ENCODE measurements around the gene JUNB. TPM values are rescaled to one million over a fixed set of nuclear protein-coding genes. Genes with fewer than 3 reads are reported as not detected.

The JUNB gene
- total and polyA plus RNA-seq, 2 of the 13 experiments (the other 11 are each of a cell fraction or from before 2014, with no cell fraction given), result 7.7 to 8.2 TPM

DNA sequence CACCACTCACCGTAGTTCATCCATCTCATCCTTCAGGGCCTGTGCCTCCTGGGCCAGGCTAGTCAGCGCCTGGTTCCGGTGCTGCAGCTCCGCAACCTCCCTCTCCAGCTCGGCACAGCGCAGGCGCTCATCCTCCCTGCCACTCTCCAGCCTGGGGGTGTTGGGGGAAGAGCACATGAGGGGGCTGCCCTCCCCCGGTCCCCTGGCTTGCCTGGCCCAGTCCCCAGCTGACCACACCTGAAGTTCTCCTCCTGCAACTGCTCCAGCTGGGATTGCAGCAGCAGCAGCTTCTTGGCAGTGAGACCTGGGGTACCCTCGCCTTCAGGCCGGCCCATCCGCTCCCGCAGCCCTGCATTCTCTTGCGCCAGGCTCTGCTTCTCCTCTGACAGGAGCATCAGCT is 20.4 kb upstream of the JUNB start:
- no peaks in the 10 kb centered on the region for H3K9me3 ChIP-seq (ENCODE audit: low read length)
- CTCF ChIA-PET (ENCODE audit: low intra/inter-chr PET ratio, low total read pairs), result no interaction called here

More for the DNA sequence above, 20.4 kb upstream of the JUNB start:
- intact Hi-C loops (cut with micrococcal nuclease; ENCODE audit: unreplicated experiment) (no loop called here), in situ Hi-C loops (cut with HindIII; ENCODE audit: extremely low pct_ligation_motif_present, low pct_unique_long_range_greater_than_20kb) (loop anchor here (5.0 kb wide), 1 partner anchor 66 kb away; the partner anchor contains the start of gene MAST1)
- TF ChIP-seq AGO2 (optimal IDR thresholded peaks at IDR 0.05; ENCODE audit: low read depth, low read length) (no peak), ZFP1 (CRISPR knock-in tag; IDR thresholded peaks at IDR 0.05) (no peak), ZNF33A (CRISPR knock-in tag; IDR thresholded peaks at IDR 0.05; ENCODE audit: borderline replicate concordance) (no peak), ZBTB8A (CRISPR knock-in tag; IDR thresholded peaks at IDR 0.05; ENCODE audit: borderline replicate concordance, low read depth) (no peak), MTA1 (CRISPR knock-in tag; IDR thresholded peaks at IDR 0.05; ENCODE audit: borderline replicate concordance) (no peak), YEATS4 (CRISPR knock-in tag; IDR thresholded peaks at IDR 0.05; ENCODE audit: borderline replicate concordance) (no peak), SMYD3 (CRISPR knock-in tag; IDR thresholded peaks at IDR 0.05) (no peak), GABPA (IDR thresholded peaks at IDR 0.05; ENCODE audit: low read depth, low read length) (no peak), GABPA (CRISPR knock-in tag; IDR thresholded peaks at IDR 0.05; ENCODE audit: low read depth) (no peak), ZNF343 (CRISPR knock-in tag; IDR thresholded peaks at IDR 0.05) (no peak), CCAR2 (optimal IDR thresholded peaks at IDR 0.05; ENCODE audit: low read depth, low read length) (no peak), SIN3B (IDR thresholded peaks at IDR 0.05; ENCODE audit: low read length) (no peak), TOPORS (CRISPR knock-in tag; IDR thresholded peaks at IDR 0.05) (no peak), ZNF251 (CRISPR knock-in tag; IDR thresholded peaks at IDR 0.05) (no peak), ZNF446 (CRISPR knock-in tag; IDR thresholded peaks at IDR 0.05) (no peak)
- TF ChIP-seq, protein P1, sequence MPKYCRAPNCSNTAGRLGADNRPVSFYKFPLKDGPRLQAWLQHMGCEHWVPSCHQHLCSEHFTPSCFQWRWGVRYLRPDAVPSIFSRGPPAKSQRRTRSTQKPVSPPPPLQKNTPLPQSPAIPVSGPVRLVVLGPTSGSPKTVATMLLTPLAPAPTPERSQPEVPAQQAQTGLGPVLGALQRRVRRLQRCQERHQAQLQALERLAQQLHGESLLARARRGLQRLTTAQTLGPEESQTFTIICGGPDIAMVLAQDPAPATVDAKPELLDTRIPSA (CRISPR knock-in tag; IDR thresholded peaks at IDR 0.05; ENCODE audit: borderline replicate concordance), result no peak
- TF ChIP-seq, protein P2, sequence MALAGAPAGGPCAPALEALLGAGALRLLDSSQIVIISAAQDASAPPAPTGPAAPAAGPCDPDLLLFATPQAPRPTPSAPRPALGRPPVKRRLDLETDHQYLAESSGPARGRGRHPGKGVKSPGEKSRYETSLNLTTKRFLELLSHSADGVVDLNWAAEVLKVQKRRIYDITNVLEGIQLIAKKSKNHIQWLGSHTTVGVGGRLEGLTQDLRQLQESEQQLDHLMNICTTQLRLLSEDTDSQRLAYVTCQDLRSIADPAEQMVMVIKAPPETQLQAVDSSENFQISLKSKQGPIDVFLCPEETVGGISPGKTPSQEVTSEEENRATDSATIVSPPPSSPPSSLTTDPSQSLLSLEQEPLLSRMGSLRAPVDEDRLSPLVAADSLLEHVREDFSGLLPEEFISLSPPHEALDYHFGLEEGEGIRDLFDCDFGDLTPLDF (CRISPR knock-in tag; IDR thresholded peaks at IDR 0.05), result no peak
- TF ChIP-seq, protein P3, sequence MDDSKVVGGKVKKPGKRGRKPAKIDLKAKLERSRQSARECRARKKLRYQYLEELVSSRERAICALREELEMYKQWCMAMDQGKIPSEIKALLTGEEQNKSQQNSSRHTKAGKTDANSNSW (CRISPR knock-in tag; IDR thresholded peaks at IDR 0.05; ENCODE audit: borderline replicate concordance), result no peak
- TF ChIP-seq, protein P4, sequence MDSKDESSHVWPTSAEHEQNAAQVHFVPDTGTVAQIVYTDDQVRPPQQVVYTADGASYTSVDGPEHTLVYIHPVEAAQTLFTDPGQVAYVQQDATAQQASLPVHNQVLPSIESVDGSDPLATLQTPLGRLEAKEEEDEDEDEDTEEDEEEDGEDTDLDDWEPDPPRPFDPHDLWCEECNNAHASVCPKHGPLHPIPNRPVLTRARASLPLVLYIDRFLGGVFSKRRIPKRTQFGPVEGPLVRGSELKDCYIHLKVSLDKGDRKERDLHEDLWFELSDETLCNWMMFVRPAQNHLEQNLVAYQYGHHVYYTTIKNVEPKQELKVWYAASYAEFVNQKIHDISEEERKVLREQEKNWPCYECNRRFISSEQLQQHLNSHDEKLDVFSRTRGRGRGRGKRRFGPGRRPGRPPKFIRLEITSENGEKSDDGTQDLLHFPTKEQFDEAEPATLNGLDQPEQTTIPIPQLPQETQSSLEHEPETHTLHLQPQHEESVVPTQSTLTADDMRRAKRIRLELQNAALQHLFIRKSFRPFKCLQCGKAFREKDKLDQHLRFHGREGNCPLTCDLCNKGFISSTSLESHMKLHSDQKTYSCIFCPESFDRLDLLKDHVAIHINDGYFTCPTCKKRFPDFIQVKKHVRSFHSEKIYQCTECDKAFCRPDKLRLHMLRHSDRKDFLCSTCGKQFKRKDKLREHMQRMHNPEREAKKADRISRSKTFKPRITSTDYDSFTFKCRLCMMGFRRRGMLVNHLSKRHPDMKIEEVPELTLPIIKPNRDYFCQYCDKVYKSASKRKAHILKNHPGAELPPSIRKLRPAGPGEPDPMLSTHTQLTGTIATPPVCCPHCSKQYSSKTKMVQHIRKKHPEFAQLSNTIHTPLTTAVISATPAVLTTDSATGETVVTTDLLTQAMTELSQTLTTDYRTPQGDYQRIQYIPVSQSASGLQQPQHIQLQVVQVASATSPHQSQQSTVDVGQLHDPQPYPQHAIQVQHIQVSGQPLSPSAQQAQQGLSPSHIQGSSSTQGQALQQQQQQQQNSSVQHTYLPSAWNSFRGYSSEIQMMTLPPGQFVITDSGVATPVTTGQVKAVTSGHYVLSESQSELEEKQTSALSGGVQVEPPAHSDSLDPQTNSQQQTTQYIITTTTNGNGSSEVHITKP (CRISPR knock-in tag; IDR thresholded peaks at IDR 0.05; ENCODE audit: low read depth), result no peak
- DNase-seq (ENCODE audit: low spot score) (no peak), FAIRE-seq (no peak), ATAC-seq (no peak)
- Histone ChIP-seq H3K36me3 (replicated peaks in 1 of 2; ENCODE audit: control insufficient read depth in 1 of 2, insufficient read depth in 2 of 2, low read length in 2 of 2) (no peaks in the 10 kb centered on the region), H3K79me2 (ENCODE audit: insufficient read depth, low read length) (no peaks in the 10 kb centered on the region), H2AFZ (ENCODE audit: low read length) (no peak overlapping the region), H3K27me3 (ENCODE audit: control insufficient read depth in 1 of 2, insufficient read depth in 2 of 2, low read length in 2 of 2) (no peaks in the 10 kb centered on the region), H3K4me2 (ENCODE audit: low read depth, low read length) (no peak overlapping the region), H3K4me1 (ENCODE audit: insufficient read depth, low read length) (peaks cover 8% of the 10 kb centered on the region), H3K4me3 (replicated peaks in 1 of 3; ENCODE audit: insufficient read depth in 1 of 3, low read depth in 2 of 3, low read length in 3 of 3) (no peak overlapping the region), H3K27ac (ENCODE audit: extremely low read length, insufficient read depth, low read length) (no peak overlapping the region), H4K20me1 (ENCODE audit: insufficient read depth, low read length) (no peaks in the 10 kb centered on the region), H3K9ac (ENCODE audit: insufficient read depth, low read depth, low read length) (no peak overlapping the region)
- WGBS (ENCODE audit: low lambda C conversion rate), result 98% methylated on average over 8 of the region's 13 CpGs
- no TSS peak for BruUV-seq (replicated peaks)
- POLR2A ChIA-PET, result interaction anchor here (1.1 kb wide), 1 partner anchor 20 kb away, joined by 3 read pairs; the partner anchor contains the start of gene JUNB

Data from HepG2 (cell line).